Lower lobe of right lung (tissue), 2 donors: ENCODE results near the gene FITM1. TPM values are rescaled to one million over a fixed set of nuclear protein-coding genes. Genes with fewer than 3 reads are reported as not detected.

ENCODE experiments used
- ATAC-seq, 2 donors: fragments of 200-7000 bp; cut with Tn5 transposase; one replicate each; pipeline ENCODE4 v1.9.1; 2020 to 2022; ENCODE audit warnings: mild to moderate bottlenecking in 2 of 2, moderate library complexity in 2 of 2
- DNase-seq: peaks from one replicate; pipeline ENCODE4 v3.0.0-alpha.2; 2020
- H3K27ac ChIP-seq: fragments of 200-600 bp; one replicate; pipeline ENCODE4 v1.8.0; 2022
- H3K27me3 ChIP-seq: fragments of 200-600 bp; one replicate; pipeline ENCODE4 v1.8.0; 2022; ENCODE audit warnings: low read depth
- H3K36me3 ChIP-seq: fragments of 200-600 bp; one replicate; pipeline ENCODE4 v1.8.0; 2022; ENCODE audit warnings: mild to moderate bottlenecking
- H3K4me1 ChIP-seq: fragments of 200-600 bp; one replicate; pipeline ENCODE4 v1.8.0; 2022
- H3K4me3 ChIP-seq: fragments of 200-600 bp; one replicate; pipeline ENCODE4 v1.8.0; 2022; ENCODE audit warnings: mild to moderate bottlenecking
- H3K9me3 ChIP-seq: fragments of 200-600 bp; one replicate; pipeline ENCODE4 v1.8.0; 2022
- CTCF ChIP-seq: fragments of 200-600 bp; IDR thresholded peaks from one replicate; pipeline ENCODE4 v1.8.0; 2022; ENCODE audit warnings: antibody characterized with exemption, mild to moderate bottlenecking
- intact Hi-C: fragments of 100-400 bp; cut with DNase I; formaldehyde crosslinking; loops from one replicate; pipeline ENCODE4 v1.11.0; 2022
- total RNA-seq: library from RNA; stranded (reverse); fragmentation: NEBNext Ultra II Directional; extraction: Animal tissue kit (Norgen Biotek cat#: 25700); gene quantifications from one replicate; pipeline ENCODE4 v1.2.1, GENCODE V29; 2021
- donor health status: DM: no; HTN: yes; CAD: no; lungs with severe emphysema.

Gene FITM1
- total RNA-seq, 1 donor from 2014 or later = 0.97 TPM

DNA sequence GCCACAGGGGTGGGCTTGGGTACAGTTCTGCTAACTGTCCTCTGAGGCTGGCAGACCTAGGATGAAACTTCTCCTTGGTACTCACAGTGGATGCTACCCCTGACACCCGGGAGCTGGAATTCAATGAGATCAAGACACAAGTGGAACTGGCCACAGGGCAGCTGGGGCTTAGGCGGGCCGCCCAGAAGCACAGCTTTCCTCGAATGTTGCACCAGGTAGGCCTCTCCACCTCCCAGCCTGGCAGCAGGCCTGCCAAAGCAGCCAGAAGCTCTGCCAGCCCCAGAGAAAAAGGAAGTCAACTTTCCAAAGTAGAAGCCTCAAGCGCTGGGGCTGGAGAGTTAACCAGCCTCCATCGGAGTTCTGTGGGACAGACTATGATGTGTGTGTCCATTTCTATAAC, 13.3 kb upstream of the FITM1 start:
- ATAC-seq (no peak), DNase-seq (no peak)
- no peaks in the 10 kb centered on the region for H3K27me3 ChIP-seq
- peaks cover 57% of the 10 kb centered on the region for H3K36me3 ChIP-seq
- no peak overlapping the region for H3K27ac ChIP-seq
- H3K4me1 ChIP-seq = peaks cover 23% of the 10 kb centered on the region
- H3K4me3 ChIP-seq = no peak overlapping the region
- intact Hi-C loops = no loop called here
- H3K9me3 ChIP-seq = no peaks in the 10 kb centered on the region
- TF ChIP-seq CTCF = no peak

GRCh38 chr14:24119691-24120090, 10.8 kb upstream of the FITM1 start:
- Histone ChIP-seq H3K4me3 (no peak overlapping the region), H3K27me3 (no peaks in the 10 kb centered on the region), H3K27ac (no peak overlapping the region), H3K9me3 (no peaks in the 10 kb centered on the region), H3K4me1 (peaks cover 20% of the 10 kb centered on the region), H3K36me3 (peaks cover 82% of the 10 kb centered on the region)
- no peak for ATAC-seq
- intact Hi-C loops = no loop called here
- no peak for TF ChIP-seq CTCF
- no peak for DNase-seq

- no peaks in the 10 kb centered on the region for H3K9me3 ChIP-seq
- DNase-seq (no peak), ATAC-seq (no peak)
- TF ChIP-seq CTCF = no peak
- no peak overlapping the region for H3K4me3 ChIP-seq
- no peaks in the 10 kb centered on the region for H3K27me3 ChIP-seq
- no peak overlapping the region for H3K27ac ChIP-seq
- peaks cover 84% of the 10 kb centered on the region for H3K36me3 ChIP-seq
- H3K4me1 ChIP-seq = peaks cover 10% of the 10 kb centered on the region
- intact Hi-C loops = no loop called here
Measured at GRCh38 chr14:24121210-24121609, 9.2 kb upstream of the FITM1 start.

DNA sequence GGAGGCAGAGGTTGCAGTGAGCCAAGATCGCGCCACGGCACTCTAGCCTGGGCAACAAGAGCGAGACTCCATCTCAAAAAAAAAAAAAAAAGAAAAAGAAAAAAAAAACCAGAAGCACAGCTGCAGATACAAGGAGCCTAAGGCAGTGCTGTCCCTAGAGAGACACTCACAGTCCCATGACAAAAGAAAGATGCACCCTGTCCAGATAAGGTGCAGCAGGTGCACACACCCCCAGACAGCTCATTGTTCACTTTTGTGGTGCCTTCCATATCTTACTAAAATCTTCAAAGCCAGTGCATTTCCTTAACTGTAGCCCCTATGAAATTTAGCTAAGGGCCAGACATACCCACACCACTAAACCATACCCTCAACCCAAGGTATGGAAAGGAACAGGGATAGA, 8.0 kb upstream of the FITM1 start:
- intact Hi-C loops = no loop called here
- peaks cover 74% of the 10 kb centered on the region for H3K36me3 ChIP-seq
- H3K27me3 ChIP-seq = no peaks in the 10 kb centered on the region
- no peak overlapping the region for H3K4me3 ChIP-seq
- DNase-seq (no peak), ATAC-seq (no peak)
- H3K9me3 ChIP-seq = no peaks in the 10 kb centered on the region
- H3K27ac ChIP-seq = no peak overlapping the region
- TF ChIP-seq CTCF = no peak
- H3K4me1 ChIP-seq = no peaks in the 10 kb centered on the region

GRCh38 chr14:24122898-24123297, 7.6 kb upstream of the FITM1 start:
- Histone ChIP-seq H3K36me3 (peaks cover 69% of the 10 kb centered on the region), H3K27ac (no peak overlapping the region), H3K4me3 (no peak overlapping the region), H3K9me3 (no peaks in the 10 kb centered on the region), H3K4me1 (no peaks in the 10 kb centered on the region), H3K27me3 (no peaks in the 10 kb centered on the region)
- ATAC-seq (no peak), DNase-seq (no peak)
- intact Hi-C loops = no loop called here
- no peak for TF ChIP-seq CTCF
